ENCODE results near the gene ACAA2. TPM values are rescaled to one million over a fixed set of nuclear protein-coding genes. Genes with fewer than 3 reads are reported as not detected.
"Not testable (repeated sequence)": the region's sequence is repeated elsewhere in the genome, so short reads cannot be mapped to it uniquely, and the experiment has no call there.

The ACAA2 gene
- total RNA-seq, 1 experiment from 2014 or later = 33.7 TPM

- Histone ChIP-seq H3K9me3 (ENCODE audit: insufficient read depth, low read depth) (peaks cover 3% of the 10 kb centered on the region; the same call in 1 of the 2 replicates), H3K36me3 (ENCODE audit: low read depth) (0 out of 2 replicates have a peak, but pooled peaks cover 17% of the 10 kb centered on the region), H2AFZ (no peak overlapping the region), H3K4me3 (no peak overlapping the region), H3K4me1 (replicated peaks; ENCODE audit: insufficient read depth) (peaks cover 15% of the 10 kb centered on the region), H4K20me1 (ENCODE audit: insufficient read depth) (no peaks in the 10 kb centered on the region), H3K79me2 (ENCODE audit: low read depth) (no peaks in the 10 kb centered on the region), H3K27ac (no peak overlapping the region), H3K4me2 (no peak overlapping the region), H3K9me2 (ENCODE audit: insufficient read depth) (no peaks in the 10 kb centered on the region), H3F3A (ENCODE audit: insufficient read depth, low read depth) (peaks cover 13% of the 10 kb centered on the region; the same call in 1 of the 2 replicates), H3K27me3 (ENCODE audit: insufficient read depth, low read depth) (no peaks in the 10 kb centered on the region)
- intact Hi-C loops (cut with micrococcal nuclease; ENCODE audit: unreplicated experiment) = no loop called here
- no TSS peak for BruUV-seq (replicated peaks)
- POLR2A ChIA-PET (ENCODE audit: unreplicated experiment) = no interaction called here
- DNase-seq = no peak
- CTCF ChIA-PET = no interaction called here
- no peak for TF ChIP-seq EZH2 (IDR thresholded peaks at IDR 0.05; ENCODE audit: low read depth)
- no peak for TF ChIP-seq CTCF (conservative IDR thresholded peaks at IDR 0.05)
Measured at GRCh38 chr18:49837889-49838288, 24.6 kb upstream of the ACAA2 start.

- H3K79me2 ChIP-seq (ENCODE audit: low read depth); DNase-seq; H3K9me3 ChIP-seq (ENCODE audit: insufficient read depth, low read depth); H2AFZ ChIP-seq; H3K4me3 ChIP-seq; BruUV-seq (replicated peaks); H3K27me3 ChIP-seq (ENCODE audit: insufficient read depth, low read depth); POLR2A ChIA-PET (ENCODE audit: unreplicated experiment); H3K9me2 ChIP-seq (ENCODE audit: insufficient read depth); intact Hi-C loops (cut with micrococcal nuclease; ENCODE audit: unreplicated experiment); H4K20me1 ChIP-seq (ENCODE audit: insufficient read depth); CTCF ChIA-PET; H3K4me2 ChIP-seq; H3K27ac ChIP-seq: not testable (repeated sequence)
- Histone ChIP-seq H3F3A (ENCODE audit: insufficient read depth, low read depth) (peaks cover 13% of the 10 kb centered on the region; the same call in 1 of the 2 replicates), H3K36me3 (ENCODE audit: low read depth) (0 out of 2 replicates have a peak, but pooled peaks cover 17% of the 10 kb centered on the region), H3K4me1 (replicated peaks; ENCODE audit: insufficient read depth) (peaks cover 15% of the 10 kb centered on the region)
Measured at GRCh38 chr18:49837316-49837835, 24.0 kb upstream of the ACAA2 start.

- no peaks in the 10 kb centered on the region for H3K27me3 ChIP-seq (ENCODE audit: insufficient read depth, low read depth)
- BruUV-seq (replicated peaks) = no TSS peak
- H3K27ac ChIP-seq = peak overlapping the region; percentile 22
- TF ChIP-seq EZH2 (IDR thresholded peaks at IDR 0.05; ENCODE audit: low read depth) (no peak), CTCF (conservative IDR thresholded peaks at IDR 0.05) (no peak)
- 0 out of 2 replicates have a peak overlapping the region, but pooled peaks have one; percentile 1 for H3K4me2 ChIP-seq
- H4K20me1 ChIP-seq (ENCODE audit: insufficient read depth) = no peaks in the 10 kb centered on the region
- no peak overlapping the region for H2AFZ ChIP-seq
- no peak overlapping the region for H3K4me3 ChIP-seq
- peaks cover 13% of the 10 kb centered on the region; the same call in 1 of the 2 replicates for H3F3A ChIP-seq (ENCODE audit: insufficient read depth, low read depth)
- ChIA-PET CTCF (no interaction called here), POLR2A (ENCODE audit: unreplicated experiment) (interaction anchor here (0.6 kb wide), 1 partner anchor 18 kb away, joined by 3 read pairs; no protein-coding TSS in a partner anchor)
- H3K9me3 ChIP-seq (ENCODE audit: insufficient read depth, low read depth) = peaks cover 3% of the 10 kb centered on the region; the same call in 1 of the 2 replicates
- intact Hi-C loops (cut with micrococcal nuclease; ENCODE audit: unreplicated experiment) = no loop called here
- H3K36me3 ChIP-seq (ENCODE audit: low read depth) = 0 out of 2 replicates have a peak, but pooled peaks cover 17% of the 10 kb centered on the region
- H3K79me2 ChIP-seq (ENCODE audit: low read depth) = no peaks in the 10 kb centered on the region
- DNase-seq = no peak
- H3K9me2 ChIP-seq (ENCODE audit: insufficient read depth) = no peaks in the 10 kb centered on the region
- peaks cover 15% of the 10 kb centered on the region for H3K4me1 ChIP-seq (replicated peaks; ENCODE audit: insufficient read depth)
Measured at GRCh38 chr18:49835405-49835804, 22.1 kb upstream of the ACAA2 start.

Data from PC-9 (cell line).